H1 (cell line): ENCODE data around the gene GNAQ. TPM values are rescaled to one million over a fixed set of nuclear protein-coding genes. Genes with fewer than 3 reads are reported as not detected.

Experiments used
- ASH2L ChIP-seq: fragments of 200-600, 300-600 bp; sonication (generic); IDR thresholded peaks from one replicate; pipeline ENCODE4 v1.7.1; 2017; ENCODE audit warnings: low read length
- BCL11A ChIP-seq, 2 experiments: IDR thresholded peaks; one replicate each; pipeline ENCODE4 v1.6.1; 2011; ENCODE audit warnings: low read depth in 2 of 2, low read length in 2 of 2, mild to moderate bottlenecking in 2 of 2
- CHD7 ChIP-seq: fragments of 300-600 bp; sonication (generic); IDR thresholded peaks from 2 replicates; pipeline ENCODE4 v1.7.1; 2012; ENCODE audit warnings: low read length, moderate library complexity, mild to moderate bottlenecking, inconsistent platforms; ENCODE audit not compliant: insufficient replicate concordance
- CREB1 ChIP-seq: IDR thresholded peaks from 2 replicates; pipeline ENCODE4 v1.6.1; 2012; ENCODE audit warnings: inconsistent platforms
- EGR1 ChIP-seq: IDR thresholded peaks from 2 replicates; pipeline ENCODE4 v1.6.1; 2011; ENCODE audit warnings: low read depth, low read length, borderline replicate concordance
- JUND ChIP-seq: IDR thresholded peaks from 2 replicates; pipeline ENCODE4 v1.6.1; 2011; ENCODE audit warnings: mild to moderate bottlenecking, improper control_type of control experiment, low read length
- NRF1 ChIP-seq: IDR thresholded peaks from 2 replicates; pipeline ENCODE4 v1.6.1; 2011; ENCODE audit warnings: mild to moderate bottlenecking, low read depth, low read length, improper control_type of control experiment
- POLR2A ChIP-seq, 2 experiments: IDR thresholded peaks; 1 replicate in 1 of 2; 2 replicates in 1 of 2; pipeline ENCODE4 v1.6.1; 2011; ENCODE audit warnings: low read depth in 2 of 2, low read length in 2 of 2, mild to moderate bottlenecking in 2 of 2; ENCODE audit errors: control extremely low read depth in 1 of 2
- RAD21 ChIP-seq, 2 experiments: IDR thresholded peaks in 1 of 2; conservative IDR thresholded peaks in 1 of 2; 2 replicates each; pipeline ENCODE4 v1.6.1; 2011; ENCODE audit warnings: low read depth in 2 of 2, low read length in 2 of 2, improper control_type of control experiment in 1 of 2, inconsistent platforms in 1 of 2, mild to moderate bottlenecking in 1 of 2, moderate library complexity in 1 of 2
- RFX5 ChIP-seq: IDR thresholded peaks from 2 replicates; pipeline ENCODE4 v1.6.1; 2011; ENCODE audit warnings: low read depth, low read length, improper control_type of control experiment, borderline replicate concordance
- SAP30 ChIP-seq: fragments of 300-600 bp; sonication (generic); IDR thresholded peaks from 2 replicates; pipeline ENCODE4 v1.7.1; 2012; ENCODE audit warnings: low read length, moderate library complexity, mild to moderate bottlenecking, inconsistent platforms; ENCODE audit not compliant: insufficient read depth, insufficient replicate concordance
- TEAD4 ChIP-seq: IDR thresholded peaks from 2 replicates; pipeline ENCODE4 v1.6.1; 2012; ENCODE audit warnings: low read depth, low read length, inconsistent platforms, mixed read lengths
- polyA plus RNA-seq, 7 experiments: library from polyadenylated mRNA; depleted of rRNA in 3 of 7; stranded (reverse) in 5 of 7; unstranded in 2 of 7; fragments of >200 nt in 5 of 7; fragments of 200-250 nt in 2 of 7; gene quantifications; 1 replicate in 5 of 7; 2 replicates in 1 of 7; 4 replicates in 1 of 7; pipeline versions ENCODE4 v1.2.1 to v1.2.3, GENCODE V29; 2011 to 2013; ENCODE audit warnings: missing spikeins in 2 of 7, mixed read lengths in 2 of 7
- total RNA-seq: library from RNA; stranded (reverse); fragmentation: NEBNext Ultra II Directional; extraction: Animal tissue kit (Norgen Biotek cat#: 25700); gene quantifications from 2 replicates; pipeline ENCODE4 v1.2.1, GENCODE V29; 2021

The GNAQ gene
- total and polyA plus RNA-seq, 2 of the 8 experiments (the other 6 are each of a cell fraction or from before 2014, with no cell fraction given), result 22.8 to 63.8 TPM

GRCh38 chr9:77891128-77891800 lies 140.3 kb downstream of the GNAQ start (continued):
- TF ChIP-seq CHD7 (no peak), CREB1 (no peak), RAD21 (IDR thresholded peaks at IDR 0.05 in 1 of 2, conservative IDR thresholded peaks at IDR 0.05 in 1 of 2; ENCODE audit: low read depth in 2 of 2, low read length in 2 of 2) (no peak), NRF1 (no peak), RFX5 (no peak), EGR1 (no peak), POLR2A (IDR thresholded peaks at IDR 0.05; ENCODE audit: control extremely low read depth in 1 of 2, low read depth in 2 of 2, low read length in 2 of 2) (no peak), TEAD4 (no peak), ASH2L (no peak), SAP30 (no peak), BCL11A (IDR thresholded peaks at IDR 0.05; ENCODE audit: low read depth in 2 of 2, low read length in 2 of 2) (no peak), JUND (no peak)
